HG03103 (cell line): Measurements from ENCODE around the gene FBXW2.
"Not testable (repeated sequence)": the region's sequence is repeated elsewhere in the genome, so short reads cannot be mapped to it uniquely, and the experiment has no call there.

Experiments used
- ATAC-seq: cut with Tn5 transposase; IDR thresholded peaks from one replicate; pipeline ENCODE4 v1.9.1; 2021; ENCODE audit warnings: low read depth; ENCODE audit not compliant: unreplicated experiment

The FBXW2 gene, protein sequence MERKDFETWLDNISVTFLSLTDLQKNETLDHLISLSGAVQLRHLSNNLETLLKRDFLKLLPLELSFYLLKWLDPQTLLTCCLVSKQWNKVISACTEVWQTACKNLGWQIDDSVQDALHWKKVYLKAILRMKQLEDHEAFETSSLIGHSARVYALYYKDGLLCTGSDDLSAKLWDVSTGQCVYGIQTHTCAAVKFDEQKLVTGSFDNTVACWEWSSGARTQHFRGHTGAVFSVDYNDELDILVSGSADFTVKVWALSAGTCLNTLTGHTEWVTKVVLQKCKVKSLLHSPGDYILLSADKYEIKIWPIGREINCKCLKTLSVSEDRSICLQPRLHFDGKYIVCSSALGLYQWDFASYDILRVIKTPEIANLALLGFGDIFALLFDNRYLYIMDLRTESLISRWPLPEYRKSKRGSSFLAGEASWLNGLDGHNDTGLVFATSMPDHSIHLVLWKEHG

DNA sequence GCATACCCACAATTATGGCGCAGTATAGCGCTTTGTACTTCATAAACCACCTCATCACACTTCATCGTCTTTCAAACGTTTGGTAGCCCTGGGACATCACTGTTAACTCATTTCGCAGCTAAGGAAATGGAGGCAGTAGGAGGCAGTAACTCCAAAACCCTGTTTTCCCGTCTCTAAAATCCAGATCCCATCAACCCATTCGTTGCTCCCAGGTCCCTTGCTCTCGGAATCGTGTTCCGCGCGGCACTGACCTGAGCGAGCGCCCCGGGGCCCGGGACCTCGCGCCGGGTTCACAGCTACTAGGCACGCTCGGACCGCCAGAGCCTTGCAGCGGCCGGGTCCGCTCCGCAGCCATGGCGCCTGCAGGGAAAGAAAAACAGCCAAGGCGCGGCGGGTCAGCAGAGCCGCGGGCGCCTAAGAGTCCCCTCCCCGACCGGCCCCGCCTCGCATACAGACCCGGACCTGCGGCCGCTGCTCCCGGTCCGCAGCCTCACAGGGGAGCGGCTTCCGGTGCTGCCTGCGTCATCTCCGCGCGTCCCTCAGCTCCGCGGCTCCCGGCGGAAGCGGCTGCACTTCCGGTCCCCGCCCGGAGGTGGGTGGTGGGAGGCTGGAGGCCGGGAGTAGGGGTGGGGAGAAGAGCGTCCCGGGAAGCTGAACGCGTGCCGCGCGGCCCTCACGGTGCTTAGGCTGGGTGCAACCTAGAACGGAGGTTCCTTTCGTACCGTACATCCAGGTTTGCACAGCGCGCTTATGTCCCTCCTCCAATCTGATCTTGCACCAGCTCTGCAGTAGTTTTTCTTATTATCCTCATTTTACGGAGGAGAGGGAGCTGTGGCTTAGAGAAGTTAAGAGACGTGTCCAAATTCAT, at the start of gene FBXW2:
Gene FBXW2, minus strand, starts transcription at position 519 of the 868 bp plus-strand sequence. CDS start 5,158 bp downstream, outside the sequence.
- peak; percentile 90 for ATAC-seq

DNA sequence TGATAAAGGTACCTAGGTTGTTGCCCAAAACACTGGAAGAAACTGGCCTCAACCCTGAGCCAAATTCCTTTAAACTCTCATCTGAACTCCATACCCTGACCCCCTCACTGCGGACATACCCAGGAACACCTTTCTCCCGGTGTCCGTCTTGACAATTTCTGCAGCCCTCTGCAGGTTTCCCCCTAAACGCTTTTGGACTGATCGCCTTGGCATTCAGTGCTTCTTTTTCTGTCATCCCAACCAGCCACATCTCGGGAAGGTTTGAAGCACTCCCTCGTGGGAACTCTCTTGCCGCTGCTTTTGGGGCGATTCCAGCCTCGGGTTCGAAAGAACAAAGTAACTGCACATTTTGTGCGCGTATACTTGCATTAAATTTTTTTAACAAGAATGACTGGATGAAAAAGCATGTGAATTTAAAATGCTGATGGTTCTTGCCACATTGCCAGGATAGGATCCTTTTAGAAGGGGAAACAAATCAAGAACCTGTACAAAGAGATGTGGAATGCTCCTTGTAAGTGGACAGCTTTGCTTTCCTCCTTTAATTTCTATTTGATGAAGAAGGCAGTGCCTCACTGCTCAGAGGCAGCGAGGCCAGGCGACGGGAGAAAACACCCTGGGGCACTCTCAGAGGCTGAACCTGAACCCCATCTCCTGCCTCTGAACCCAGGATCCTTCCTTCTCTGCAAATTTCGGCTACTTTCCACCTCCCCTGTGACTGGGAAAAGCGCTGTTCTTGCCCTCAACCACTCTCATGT, 48.9 kb upstream of the FBXW2 start:
- ATAC-seq: no peak

DNA sequence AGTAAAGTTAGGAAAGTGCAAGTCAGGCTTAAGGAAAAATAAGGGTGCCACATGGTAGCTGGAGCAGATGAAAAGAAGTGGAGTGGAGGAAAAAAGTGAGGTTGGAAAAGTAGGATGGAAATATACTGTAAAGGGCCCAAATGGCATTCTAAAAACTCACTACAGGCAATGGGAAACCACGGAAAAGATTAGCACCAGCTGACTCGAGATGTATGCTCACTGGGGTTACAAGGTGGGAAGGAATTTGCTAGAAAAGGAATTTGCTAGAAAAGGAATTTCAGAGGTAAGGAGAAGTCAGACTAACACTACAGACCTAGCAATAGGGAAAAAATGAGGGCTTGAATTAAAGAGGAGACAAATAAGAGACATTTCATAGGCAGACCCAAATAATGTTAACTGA, 45.9 kb upstream of the FBXW2 start:
- no peak for ATAC-seq

DNA sequence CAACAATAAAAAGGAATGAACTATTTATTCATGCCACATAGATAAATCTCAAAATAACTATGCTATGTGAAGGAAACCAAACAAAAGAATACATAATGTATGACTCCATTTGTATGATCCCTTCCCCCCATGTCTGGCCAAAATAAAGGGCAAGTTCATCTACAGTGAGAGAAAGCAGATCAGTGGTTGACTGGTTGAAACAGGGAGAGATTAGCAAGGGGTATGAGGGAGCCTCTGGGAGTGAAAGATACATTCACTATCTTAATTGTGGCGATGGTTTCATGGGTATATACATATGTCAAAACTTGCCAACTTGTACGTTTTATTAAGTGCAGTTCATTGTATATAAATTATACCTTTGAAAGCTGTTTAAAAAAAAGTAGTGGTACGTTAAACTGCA, 44.7 kb upstream of the FBXW2 start:
- no peak for ATAC-seq

DNA sequence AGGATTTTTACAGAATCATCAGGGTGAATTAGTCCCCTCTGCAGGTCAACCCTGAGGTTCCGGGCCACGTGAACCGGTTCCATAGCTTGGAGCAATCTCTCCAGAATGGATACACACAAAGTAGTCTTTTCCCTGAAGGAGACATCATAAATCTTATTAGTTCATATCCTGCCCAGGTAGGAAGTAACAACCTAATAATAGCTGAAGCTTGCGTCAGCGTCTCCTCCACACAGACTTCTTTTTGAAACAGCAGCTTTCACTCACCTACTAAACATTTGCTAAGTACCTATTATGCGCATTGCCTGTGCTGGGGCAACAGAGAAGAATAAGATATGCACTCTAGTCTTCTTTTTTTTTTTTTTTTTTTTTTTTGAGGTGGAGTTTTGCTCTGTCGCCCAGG, 40.1 kb upstream of the FBXW2 start:
- ATAC-seq: no peak

DNA sequence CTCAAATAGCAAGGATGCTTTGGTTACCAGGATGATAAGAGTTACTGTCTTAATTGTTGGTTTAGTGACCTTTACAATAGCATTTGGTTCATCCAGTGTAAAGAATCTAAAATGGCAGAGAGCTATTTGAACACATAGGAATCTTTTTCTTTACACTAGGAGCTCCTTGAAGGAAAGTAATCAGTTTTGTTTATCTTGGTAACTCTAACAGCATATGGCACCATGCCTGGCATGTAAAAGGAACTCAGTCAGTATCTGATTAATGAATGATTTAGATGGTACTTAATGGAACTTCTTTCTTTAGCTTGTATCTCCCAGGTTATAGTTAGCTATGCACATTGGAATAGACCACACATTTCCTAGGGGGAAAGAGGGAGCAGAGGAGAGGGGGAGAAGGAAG, 39.6 kb upstream of the FBXW2 start:
- no peak for ATAC-seq

DNA sequence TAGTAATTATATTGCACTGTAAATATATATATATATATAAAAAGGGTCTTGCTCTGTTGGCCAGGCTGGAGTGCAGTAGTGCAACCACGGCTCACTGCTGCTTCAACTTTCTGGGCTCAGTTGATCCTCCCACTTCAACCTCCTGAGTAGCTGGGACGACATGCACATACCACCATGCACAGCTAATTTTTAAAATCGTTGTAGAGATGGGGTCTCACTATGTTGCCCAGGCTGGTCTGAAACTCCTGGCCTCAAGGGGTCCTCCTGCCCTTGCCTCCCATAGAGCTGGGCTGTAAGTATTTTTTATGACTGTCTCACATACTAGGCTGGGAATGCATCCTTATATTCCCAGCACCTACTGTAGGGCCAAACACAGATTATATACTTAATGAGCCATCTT, 37.6 kb upstream of the FBXW2 start:
- no peak for ATAC-seq

DNA sequence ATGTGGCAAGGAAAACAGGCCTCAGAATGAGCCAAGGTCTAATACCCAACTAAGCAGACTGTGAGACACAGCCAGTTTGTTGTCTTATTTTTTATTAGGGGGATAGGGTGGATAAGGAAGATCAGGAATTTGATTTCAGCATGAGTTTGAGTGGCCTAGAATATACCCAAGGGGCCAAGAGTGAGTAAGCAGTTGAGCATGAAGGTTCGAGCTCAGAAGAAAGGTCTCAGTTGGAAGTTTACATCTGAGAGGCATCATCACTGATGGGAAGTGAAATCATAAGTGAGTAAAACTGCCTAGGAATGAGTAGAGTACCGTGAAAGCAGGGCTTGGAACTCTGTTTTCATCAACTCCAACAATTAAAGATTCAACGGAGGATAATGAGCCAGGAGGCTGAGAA, 36.9 kb upstream of the FBXW2 start:
- no peak for ATAC-seq

DNA sequence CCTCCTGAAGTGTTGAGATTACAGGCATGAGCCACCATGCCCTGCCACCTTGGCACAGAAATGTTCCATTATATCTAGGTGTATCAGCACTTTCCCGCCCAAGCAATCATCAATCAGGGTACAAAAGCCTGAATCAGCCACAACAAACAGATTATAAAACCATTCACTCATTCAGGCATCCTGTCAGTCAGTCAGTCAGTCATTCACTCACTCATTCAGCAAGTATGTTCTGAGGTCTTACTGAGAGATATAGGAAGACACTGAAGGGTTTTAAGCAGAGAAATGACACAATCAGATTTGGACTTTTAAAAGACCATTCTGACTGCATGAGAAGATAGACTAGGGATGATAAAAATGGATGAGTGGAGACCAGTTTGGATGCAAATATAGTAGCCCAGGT, 36.4 kb upstream of the FBXW2 start:
- no peak for ATAC-seq

DNA sequence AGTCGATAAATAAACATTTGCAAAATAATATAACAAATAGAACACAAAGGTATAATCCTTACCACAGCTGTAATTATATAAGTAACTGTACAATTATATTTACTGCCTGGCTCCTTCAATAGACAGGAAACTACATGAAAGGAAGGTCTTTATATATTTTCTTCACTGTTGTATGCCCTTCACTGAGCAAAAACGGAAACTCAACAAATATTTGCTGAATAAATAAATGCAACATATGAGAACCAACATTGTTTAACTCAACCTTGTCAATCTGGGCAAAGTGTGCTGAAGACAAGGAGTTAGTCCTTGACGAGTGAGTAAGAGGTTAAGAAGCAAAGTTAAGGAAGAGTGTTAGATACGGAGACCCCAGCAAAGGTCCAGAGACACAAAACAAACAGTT, 26.9 kb upstream of the FBXW2 start:
- ATAC-seq: no peak

DNA sequence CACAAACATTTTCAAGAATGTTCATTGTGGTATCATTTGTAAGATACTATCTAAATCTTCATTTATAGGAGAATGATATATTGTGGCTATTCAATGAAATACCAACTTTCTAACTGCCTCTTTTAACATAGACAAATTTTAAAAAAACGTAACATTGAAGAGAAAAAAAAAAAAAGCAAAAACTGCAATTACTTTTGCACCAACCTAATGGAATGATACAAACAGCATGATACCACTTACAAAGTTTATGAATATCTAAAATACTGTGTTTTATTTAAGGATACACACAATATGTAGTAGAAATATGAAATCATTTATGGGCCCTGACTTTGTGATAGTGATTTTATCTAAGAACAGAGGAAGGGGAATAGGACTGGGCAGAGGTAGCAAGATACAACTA, 25.4 kb upstream of the FBXW2 start:
- ATAC-seq: no peak

DNA sequence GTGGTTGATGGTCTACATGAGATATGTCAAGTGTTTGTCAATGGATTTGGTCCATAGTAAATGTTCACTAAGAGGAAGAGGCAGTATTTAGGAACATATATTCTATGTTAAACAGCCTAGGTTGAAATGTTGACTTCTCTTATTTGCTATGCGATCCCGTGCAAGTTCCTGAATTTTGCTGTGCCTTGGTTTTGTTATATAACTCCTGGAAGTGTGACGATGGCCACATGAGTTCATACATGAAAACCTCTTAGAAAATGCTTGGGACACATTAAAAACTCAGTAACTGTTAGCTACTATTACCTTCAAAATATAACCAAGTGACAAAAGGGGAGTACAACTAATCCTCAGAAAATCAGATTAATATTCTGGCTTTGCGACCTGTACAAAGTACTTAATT, 21.9 kb upstream of the FBXW2 start:
- ATAC-seq: no peak

DNA sequence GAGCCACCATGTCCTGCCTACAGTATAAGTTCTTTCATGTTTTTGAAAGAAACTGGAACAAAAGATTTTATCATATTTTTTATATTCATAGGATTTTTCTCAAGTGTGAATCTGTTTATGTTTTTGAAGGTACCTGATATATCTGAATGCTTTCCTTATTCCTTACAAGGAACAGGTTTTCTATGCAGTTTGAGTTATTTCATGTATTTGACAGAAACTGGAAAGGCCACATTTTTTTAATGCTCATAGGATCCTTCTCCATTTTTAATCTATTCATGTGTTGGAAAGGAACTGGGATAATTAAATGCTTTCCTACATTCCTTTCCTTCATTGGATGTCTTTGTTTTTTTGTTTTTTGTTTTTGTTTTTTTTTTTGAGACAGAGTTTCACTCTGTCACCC, 15.7 kb upstream of the FBXW2 start:
- no peak for ATAC-seq

DNA sequence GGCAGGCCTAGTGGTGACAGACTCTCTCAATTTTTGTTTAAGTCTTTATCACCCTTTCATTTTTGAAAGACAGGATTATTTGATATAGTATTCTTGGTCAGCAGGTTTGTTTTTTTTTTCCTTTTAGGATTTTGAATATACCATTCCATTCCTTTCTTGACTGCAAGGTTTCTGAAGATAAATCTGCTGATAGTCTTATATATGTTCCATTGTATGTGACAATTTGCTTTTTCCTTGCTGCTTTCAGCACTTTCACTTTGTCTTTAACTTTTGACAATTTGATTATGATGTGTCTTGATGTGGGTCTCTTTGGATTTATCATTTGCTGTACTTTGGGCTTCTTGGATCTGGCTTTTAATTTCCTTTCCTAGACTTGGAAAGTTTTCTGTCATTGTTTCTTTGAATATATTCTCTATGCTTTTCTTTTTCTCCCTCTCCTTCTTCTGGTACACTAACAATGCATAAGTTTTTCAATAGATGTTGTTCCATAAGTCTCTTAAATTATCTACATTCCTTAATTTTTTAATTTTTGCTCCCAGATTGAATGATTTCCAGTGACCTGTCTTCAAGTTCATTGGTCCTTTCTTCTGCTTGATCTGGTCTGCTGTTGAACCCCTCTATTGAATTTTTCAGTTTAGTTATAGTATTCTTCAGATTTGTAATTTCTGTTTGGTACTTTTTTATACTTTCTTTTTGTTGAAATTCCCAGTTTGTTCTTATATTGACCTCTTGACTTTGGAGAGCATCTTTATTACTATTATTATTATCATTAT, 14.6 kb upstream of the FBXW2 start:
- ATAC-seq: no peak

DNA sequence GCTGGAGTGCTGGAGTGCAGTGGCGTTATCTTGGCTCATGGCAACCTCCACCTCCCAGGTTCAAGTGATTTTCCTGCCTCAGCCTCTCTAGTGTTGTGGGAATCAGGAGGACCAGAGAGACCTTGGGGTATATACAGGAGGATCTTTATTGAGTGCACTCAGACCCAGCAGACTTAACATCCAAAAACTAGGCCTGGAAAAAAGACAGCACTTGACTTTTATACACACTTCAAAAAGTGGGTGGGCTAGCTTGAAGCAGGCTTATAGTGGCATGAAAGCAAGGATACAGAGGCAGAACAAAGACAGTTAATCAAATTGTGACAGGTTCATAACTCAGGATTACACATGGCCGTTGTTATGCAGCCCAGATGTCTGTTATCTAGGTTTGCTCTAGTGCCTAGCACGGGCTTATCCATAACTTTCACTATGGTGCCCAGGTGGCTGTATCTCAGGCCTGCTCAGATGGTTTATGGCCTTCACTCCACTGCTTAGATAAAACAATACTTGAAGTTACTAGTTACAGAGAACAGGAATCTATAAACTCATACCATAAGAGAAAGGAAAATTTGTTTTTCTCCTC, 11.7 kb upstream of the FBXW2 start:
- ATAC-seq: not testable (repeated sequence)

DNA sequence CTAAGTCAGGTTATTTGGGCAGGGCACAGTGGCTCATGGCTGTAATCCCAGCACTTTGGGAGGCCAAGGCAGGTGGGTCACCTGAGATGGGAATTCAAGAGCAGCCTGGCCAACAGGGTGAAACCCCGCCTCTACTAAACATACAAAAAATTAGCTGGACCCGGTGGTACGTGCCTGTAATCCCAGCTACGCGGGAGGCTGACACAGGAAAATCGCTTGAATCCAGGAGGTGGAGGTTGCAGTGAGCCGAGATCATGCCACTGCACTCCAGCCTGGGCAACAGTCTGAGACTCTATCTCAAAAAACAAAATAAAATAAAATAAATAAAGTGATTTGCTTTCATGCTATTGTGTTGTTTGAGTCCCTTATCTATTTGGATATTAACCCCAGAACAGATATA, 8.2 kb upstream of the FBXW2 start:
- no peak for ATAC-seq

DNA sequence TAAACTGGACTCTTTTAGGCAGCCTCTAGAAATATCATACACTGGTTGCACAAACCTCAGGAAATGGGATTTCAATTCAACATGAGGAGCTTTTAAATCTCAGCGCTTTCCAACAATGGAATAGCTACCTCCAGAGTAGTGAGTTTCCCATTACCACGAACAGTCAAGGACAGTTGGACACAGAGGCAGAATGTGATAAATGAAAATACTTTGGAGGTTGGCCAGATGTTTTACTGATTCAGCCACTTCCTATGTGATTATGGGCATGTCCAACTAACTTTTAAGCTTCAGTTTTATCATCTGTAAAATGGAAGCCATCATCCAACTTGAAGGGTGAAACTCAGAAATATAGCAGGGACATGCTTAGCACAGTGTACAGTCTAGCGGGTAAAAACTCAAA, 2.1 kb downstream of the FBXW2 start:
- ATAC-seq: no peak

DNA sequence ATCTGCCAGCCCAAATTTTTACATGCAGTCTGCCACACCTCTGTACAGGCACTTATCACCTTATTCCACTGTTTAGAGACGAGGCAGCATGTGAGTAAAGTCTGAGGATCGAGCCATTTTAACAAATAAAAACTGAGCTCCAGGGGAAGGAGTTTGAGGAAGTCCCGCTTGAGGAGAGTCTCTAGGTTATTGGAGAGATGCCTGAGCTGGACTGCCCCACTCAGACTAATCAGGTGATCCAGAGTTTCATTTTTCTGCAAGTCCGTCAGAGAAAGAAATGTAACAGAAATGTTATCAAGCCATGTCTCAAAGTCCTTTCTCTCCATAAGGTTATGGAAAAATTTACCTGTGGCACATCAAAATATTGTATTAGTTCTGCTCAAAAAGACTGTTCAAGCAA, 5.3 kb downstream of the FBXW2 start:
- no peak for ATAC-seq

DNA sequence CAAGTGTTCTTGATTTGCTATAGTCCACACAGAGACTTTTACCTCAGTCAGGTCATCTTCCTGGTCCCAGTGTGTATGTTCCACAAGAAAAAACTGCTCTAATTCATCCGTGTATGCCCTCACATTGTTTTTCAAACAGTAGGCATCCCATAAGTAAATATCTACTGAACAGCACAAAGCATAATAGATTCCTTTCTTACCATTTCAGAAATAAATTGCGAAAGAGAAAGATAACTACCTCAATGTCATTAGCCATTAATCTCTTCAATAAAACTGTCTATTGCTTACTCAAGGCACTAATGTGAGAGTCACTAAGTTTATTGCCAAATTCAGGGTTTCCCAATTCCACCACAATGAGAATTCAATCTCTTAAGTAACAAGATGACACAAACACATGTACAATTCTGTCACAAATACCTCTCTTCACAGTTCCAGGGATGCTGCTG, 9.6 kb downstream of the FBXW2 start:
- ATAC-seq: no peak

DNA sequence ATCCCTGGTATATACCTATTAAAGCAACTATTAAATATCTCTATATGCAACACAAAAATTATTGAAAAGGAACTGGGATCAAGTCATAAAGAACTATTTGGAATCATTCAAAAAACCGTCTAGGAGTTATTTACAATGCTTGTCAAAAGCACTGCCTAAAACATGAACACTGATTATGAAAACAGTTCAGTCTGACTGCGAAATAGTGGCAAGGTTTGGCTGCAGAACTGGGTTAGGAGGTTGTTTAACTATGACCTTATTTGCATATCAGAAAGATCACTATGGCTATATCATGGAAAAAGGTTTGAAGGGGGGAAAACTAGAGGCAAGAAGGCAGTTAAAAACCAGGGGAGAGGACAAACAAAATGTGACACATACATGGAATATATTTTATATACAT, 12.0 kb downstream of the FBXW2 start:
- ATAC-seq: no peak
